Activated naive CD8-positive, alpha-beta T cell treated with anti-CD3 and anti-CD28 coated beads for 36 hours (primary cell): ENCODE measurements around the gene SLC26A8. TPM values are rescaled to one million over a fixed set of nuclear protein-coding genes. Genes with fewer than 3 reads are reported as not detected.
"Not testable (repeated sequence)": the region's sequence is repeated elsewhere in the genome, so short reads cannot be mapped to it uniquely, and the experiment has no call there.

Experiments
- DNase-seq: peaks from one replicate; pipeline ENCODE4 v3.0.0; 2021
- H3K27ac Mint-ChIP-seq: one replicate; pipeline ENCODE4 v1.8.0; 2022; ENCODE audit warnings: mild to moderate bottlenecking, moderate library complexity, mixed read lengths
- H3K27me3 Mint-ChIP-seq: one replicate; pipeline ENCODE4 v1.8.0; 2022; ENCODE audit warnings: mild to moderate bottlenecking, mixed read lengths
- H3K36me3 Mint-ChIP-seq: one replicate; pipeline ENCODE4 v1.8.0; 2021; ENCODE audit warnings: mild to moderate bottlenecking, mixed read lengths
- H3K4me1 Mint-ChIP-seq: one replicate; pipeline ENCODE4 v1.8.0; 2021; ENCODE audit warnings: mixed read lengths
- H3K4me3 Mint-ChIP-seq: one replicate; pipeline ENCODE4 v1.8.0; 2022; ENCODE audit warnings: mild to moderate bottlenecking, moderate library complexity, mixed read lengths
- H3K9me3 Mint-ChIP-seq: one replicate; pipeline ENCODE4 v1.8.0; 2022; ENCODE audit warnings: mixed read lengths
- total RNA-seq, 2 experiments: library from RNA; stranded (reverse); gene quantifications; one replicate each; pipeline ENCODE4 v1.2.3, GENCODE V29; 2021

SLC26A8 gene
- total RNA-seq, 2 experiments from 2014 or later, result 0.06 TPM; not detected in 1

DNA sequence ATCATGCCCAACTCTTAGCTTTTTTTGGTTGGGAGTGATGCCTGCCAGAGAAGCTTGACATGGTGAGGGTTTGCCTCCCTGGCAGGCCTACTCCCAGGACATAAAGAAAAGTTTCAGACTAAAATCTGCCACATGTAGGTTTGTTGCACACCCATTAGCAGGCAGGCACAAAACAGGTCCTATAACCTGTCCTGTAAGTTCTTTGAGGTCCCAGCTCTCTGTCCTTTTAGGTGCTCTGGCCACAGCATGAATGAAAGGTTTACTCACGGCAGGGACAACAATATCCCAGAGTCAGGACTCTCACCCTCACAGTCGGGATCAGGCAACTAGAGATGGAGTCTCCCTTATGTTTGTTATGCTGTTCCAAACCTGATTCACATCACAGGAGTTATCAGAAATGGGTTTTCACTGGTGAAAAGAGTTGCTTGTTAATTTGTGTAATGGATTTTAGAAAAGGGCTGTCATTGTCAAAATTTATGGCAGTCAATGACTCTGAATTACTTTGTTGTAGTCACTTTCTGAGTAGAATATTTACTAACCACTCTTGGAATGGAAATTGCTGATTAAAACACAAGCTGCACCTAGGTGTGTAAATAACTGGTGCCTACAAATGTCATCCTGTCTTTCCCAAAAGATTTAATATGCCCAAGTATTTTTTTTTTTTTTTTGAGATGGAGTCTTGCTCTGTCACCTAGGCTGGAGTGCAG, 97.8 kb downstream of the SLC26A8 start:
- peaks cover 21% of the 10 kb centered on the region for H3K4me1 Mint-ChIP-seq
- no peaks in the 10 kb centered on the region for H3K9me3 Mint-ChIP-seq
- H3K36me3 Mint-ChIP-seq, result peaks cover 3% of the 10 kb centered on the region
- no peak overlapping the region for H3K27ac Mint-ChIP-seq
- no peak overlapping the region for H3K4me3 Mint-ChIP-seq
- DNase-seq, result no peak
- H3K27me3 Mint-ChIP-seq, result no peaks in the 10 kb centered on the region

DNA sequence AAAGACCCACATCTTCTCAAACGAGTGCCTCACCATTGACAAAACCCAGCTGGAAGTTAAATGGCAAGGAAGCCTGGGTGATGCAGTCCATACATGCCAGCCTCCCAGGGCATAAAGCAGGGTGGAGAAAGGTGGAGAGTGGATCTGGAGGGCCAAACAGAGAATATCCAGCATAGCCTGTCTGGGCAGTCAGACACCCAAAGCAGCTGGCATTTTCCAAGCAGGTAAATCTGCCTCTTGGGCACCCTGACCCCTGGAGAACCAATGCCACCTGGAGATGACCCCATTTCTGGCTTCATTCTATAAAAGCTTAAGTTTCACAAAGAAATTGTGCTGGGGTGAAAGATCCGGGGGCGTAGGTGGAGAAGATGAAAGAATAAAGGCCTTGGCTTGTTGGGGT, 98.5 kb downstream of the SLC26A8 start:
- no peak overlapping the region for H3K27ac Mint-ChIP-seq
- no peaks in the 10 kb centered on the region for H3K27me3 Mint-ChIP-seq
- no peak overlapping the region for H3K4me3 Mint-ChIP-seq
- H3K36me3 Mint-ChIP-seq, result peaks cover 6% of the 10 kb centered on the region
- peaks cover 25% of the 10 kb centered on the region for H3K4me1 Mint-ChIP-seq
- no peak for DNase-seq
- H3K9me3 Mint-ChIP-seq, result no peaks in the 10 kb centered on the region

DNA sequence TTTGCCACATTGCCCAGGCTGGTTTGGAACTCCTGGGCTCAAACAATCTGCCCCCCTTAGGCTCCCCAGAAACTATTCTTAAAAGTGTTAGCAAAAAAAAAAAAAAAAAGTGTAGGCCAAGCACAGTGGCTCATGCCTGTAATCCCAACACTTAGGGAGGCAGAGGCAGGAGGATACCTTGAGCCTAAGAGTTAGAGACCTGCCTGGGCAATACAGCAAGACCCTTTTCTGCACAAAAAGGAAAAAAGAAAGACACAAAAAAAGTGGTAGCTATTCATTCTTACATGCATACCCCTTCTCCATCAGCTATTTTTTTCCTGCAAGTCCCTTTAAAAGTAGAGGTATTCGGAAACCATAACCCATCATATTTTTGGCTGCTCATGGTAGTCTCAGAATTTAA, 100.3 kb downstream of the SLC26A8 start:
- DNase-seq, result no peak
- Mint-ChIP-seq H3K27me3 (peaks cover 3% of the 10 kb centered on the region), H3K36me3 (peaks cover 16% of the 10 kb centered on the region), H3K4me3 (no peak overlapping the region), H3K4me1 (peaks cover 25% of the 10 kb centered on the region), H3K9me3 (no peaks in the 10 kb centered on the region), H3K27ac (no peak overlapping the region)

DNA sequence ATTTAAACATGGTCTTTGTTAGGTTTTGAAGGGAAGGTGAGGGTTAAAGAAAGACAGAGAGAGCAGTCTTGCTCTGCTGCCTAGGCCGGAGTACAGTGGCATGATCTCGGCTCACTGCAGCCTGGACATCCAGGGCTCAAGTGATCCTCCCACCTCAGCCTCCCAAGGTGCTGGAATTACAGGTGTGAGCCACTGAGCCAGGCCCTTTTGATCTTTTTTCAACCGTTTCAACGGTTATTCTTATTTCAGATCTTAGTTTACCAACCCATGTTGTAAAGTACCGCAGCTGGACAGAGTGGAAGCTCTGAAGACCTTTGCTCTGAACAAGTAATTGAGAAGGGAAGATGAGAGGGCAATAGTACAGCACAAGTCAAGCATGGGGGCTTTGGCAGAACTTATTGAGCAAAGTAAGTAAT, 102.3 kb downstream of the SLC26A8 start:
- Mint-ChIP-seq H3K4me3 (peak overlapping the region; percentile 95), H3K27ac (no peak overlapping the region), H3K27me3 (peaks cover 3% of the 10 kb centered on the region), H3K36me3 (peaks cover 25% of the 10 kb centered on the region), H3K9me3 (no peaks in the 10 kb centered on the region), H3K4me1 (peaks cover 38% of the 10 kb centered on the region)
- no peak for DNase-seq

DNA sequence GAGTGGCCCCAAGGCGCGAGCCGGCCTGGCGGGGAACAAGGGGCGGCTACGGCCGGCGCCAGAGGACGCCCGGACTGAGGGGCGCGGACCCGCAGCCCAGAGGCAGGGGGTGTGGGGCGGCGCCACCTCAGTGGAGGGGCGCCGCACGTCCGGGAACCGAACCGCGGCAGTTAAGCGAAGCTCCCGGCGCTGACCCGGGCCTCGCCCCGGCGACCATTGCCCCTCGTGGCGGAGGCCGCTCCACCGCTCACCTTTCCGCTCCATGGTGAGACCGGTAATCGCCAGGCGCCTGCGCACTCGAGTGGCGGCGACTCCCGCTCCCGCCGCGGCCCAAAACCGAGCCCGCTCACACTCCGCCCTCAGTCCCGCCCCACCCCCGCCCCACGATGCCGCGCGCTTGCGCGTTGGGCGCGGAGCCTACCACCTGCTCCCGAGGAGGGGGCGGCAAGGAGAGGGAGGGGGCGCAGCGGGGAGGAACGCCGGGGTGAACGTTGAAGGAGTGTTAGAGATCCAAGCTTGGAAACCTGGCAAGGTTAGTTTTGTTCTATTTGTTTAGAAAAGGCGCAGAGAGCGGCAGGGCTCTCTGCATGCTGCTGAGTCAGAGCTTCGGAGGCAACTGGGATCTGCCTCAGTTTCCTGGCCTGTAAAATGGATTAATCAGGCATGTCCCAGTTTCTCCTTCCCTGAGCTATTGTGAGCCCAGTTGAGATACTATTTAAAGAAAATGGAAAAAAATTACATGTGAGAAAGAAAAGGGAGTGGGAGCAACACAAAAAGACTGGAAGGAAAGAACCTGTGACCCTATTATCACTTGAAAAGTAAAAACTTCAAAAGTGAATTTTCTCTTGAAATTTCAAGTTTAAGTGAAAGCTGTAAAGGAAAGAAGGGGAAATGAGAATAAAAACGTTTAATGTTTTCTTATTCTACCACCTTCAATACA, 103.4 kb downstream of the SLC26A8 start, which contains the start of gene SRPK1:
SRPK1 (minus strand) TSS at position 306 of the 940 bp plus-strand sequence; CDS start at position 264, 42 bp downstream.
- H3K9me3 Mint-ChIP-seq, result no peaks in the 10 kb centered on the region
- H3K4me3 Mint-ChIP-seq, result peak within 1 kb of the TSS; percentile 97
- peaks cover 38% of the 10 kb centered on the region for H3K4me1 Mint-ChIP-seq
- peak; percentile 90 for DNase-seq
- H3K36me3 Mint-ChIP-seq, result peaks cover 30% of the 10 kb centered on the region
- H3K27me3 Mint-ChIP-seq, result peaks cover 3% of the 10 kb centered on the region
- H3K27ac Mint-ChIP-seq, result peak within 1 kb of the TSS; percentile 98

DNA sequence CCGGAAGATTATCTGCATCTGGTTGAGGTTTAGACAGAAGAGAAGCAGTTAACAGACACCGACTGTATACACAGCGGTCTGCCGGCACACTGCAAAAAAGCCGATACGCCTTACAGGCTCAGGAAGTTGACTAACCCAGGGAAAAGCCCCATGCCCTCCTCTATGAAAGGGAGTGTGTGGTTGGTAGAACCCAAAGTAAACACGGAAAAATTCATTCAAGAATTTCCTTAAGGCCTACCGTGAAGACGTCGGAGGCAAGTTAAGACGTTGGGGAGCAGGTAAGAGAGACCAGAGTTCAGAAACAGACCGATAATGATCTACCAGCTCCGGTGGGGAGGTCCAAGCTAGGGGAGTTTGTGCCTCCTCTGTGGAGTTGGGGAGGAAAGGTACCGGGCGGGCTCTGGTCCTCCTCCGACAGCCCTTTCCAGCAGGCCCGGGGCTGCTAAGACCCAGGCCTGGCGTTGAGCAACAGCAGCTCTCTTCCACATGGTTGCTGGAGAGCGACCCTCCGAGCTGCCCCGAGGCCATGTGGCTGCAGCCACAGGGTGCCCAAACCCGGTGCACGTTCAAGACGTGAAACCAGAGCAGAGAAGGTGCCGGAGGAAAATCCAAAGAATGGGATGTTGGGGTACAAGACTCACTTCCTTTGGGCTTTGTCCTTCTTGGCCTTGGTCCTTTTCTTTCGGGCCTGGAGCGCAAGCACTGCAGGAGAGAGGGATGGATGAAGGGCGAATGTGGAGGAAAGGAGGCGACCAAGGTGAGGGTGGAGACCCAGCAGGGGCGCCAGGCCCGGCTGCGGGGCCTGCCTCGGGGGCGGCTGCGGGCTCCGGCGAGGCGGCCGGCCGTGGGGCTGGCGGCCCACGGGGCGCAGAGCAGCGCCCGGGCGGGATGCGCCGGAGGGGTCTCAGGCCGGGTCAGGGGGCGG, 104.4 kb downstream of the SLC26A8 start:
- peaks cover 37% of the 10 kb centered on the region for H3K4me1 Mint-ChIP-seq
- H3K27ac Mint-ChIP-seq, result peak overlapping the region; percentile 98
- peaks cover 34% of the 10 kb centered on the region for H3K36me3 Mint-ChIP-seq
- H3K4me3 Mint-ChIP-seq, result peak overlapping the region; percentile 97
- peaks cover 3% of the 10 kb centered on the region for H3K27me3 Mint-ChIP-seq
- peak; percentile 41 for DNase-seq
- H3K9me3 Mint-ChIP-seq, result no peaks in the 10 kb centered on the region

DNA sequence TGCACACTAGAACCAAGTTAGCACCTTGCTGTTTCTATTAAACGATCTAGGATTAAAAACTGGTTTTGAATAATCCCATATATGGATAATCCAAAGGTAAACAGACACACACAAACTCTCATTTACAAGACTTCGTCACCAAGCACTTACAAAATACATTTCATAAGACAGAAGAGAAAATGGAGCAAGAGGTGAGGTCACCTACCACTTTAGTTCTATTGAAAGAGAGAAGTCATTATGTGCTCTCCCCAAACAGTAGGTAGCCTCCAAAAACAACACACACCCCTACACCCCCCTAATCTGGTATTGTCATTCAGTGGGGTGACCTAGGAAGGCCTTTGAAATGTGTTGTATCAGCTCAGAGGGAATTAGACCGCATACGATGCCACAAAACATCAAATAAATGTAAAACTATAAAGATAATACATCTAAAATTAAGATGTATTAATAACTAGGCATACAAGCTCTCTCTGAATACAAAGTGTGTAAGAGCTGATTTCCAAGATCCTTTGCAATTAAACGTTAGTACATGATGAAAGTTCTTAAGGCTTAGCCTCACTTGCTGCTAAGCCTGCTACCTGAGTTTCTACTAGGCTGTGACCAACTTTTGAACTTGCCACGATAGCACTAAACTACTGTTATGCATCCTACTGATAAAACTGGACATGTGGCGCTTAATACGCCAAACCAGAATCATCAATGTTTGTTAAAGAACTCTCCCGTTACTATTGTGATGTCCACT, 105.2 kb downstream of the SLC26A8 start:
- H3K27me3 Mint-ChIP-seq, result peaks cover 3% of the 10 kb centered on the region
- H3K27ac Mint-ChIP-seq, result peak overlapping the region; percentile 98
- no peaks in the 10 kb centered on the region for H3K9me3 Mint-ChIP-seq
- peaks cover 35% of the 10 kb centered on the region for H3K36me3 Mint-ChIP-seq
- H3K4me1 Mint-ChIP-seq, result peaks cover 31% of the 10 kb centered on the region
- DNase-seq, result no peak
- H3K4me3 Mint-ChIP-seq, result peak overlapping the region; percentile 97

DNA sequence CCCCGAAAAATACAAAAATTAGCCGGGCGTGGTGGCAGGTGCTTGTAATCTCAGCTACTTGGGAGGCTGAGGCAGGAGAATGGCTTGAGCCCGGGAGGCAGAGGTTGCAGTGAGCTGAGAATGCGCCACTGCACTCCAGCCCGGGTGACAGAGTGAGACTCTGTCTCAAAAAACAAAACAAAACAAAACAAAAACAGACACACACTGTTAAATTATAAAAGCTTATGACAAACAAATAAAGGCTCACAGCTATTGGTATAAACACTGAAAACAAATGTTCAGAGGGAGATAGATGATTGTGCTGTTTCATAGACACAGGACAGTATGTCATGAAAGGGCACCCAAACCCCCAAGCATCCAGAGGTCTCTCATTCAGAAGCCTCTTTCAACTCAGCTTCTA, 107.5 kb downstream of the SLC26A8 start:
- H3K4me3 Mint-ChIP-seq, H3K9me3 Mint-ChIP-seq, H3K27ac Mint-ChIP-seq, H3K27me3 Mint-ChIP-seq, DNase-seq: not testable (repeated sequence)
- Mint-ChIP-seq H3K36me3 (peaks cover 53% of the 10 kb centered on the region), H3K4me1 (peaks cover 30% of the 10 kb centered on the region)

DNA sequence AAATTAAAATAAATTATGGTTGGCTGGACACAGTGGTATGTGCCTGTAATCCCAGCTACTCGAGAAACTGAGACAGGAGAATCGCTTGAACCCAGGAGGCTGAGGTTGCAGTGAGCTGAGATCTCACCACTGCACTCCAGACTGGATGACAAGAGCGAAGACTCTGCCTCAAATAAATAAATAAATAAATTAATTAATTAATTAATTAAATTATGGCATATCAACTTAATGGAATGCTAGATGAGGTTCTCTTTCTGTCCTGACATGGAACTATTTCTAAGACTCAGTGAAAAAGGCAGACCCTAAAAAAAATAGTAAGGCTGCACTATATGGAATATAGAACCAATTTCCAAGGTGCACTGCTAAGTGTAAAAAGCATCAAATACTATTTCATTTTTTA, 108.4 kb downstream of the SLC26A8 start:
- H3K27ac Mint-ChIP-seq, result no peak overlapping the region
- peaks cover 57% of the 10 kb centered on the region for H3K36me3 Mint-ChIP-seq
- no peak for DNase-seq
- peaks cover 26% of the 10 kb centered on the region for H3K4me1 Mint-ChIP-seq
- no peak overlapping the region for H3K4me3 Mint-ChIP-seq
- H3K9me3 Mint-ChIP-seq, result peaks cover 3% of the 10 kb centered on the region
- H3K27me3 Mint-ChIP-seq, result peaks cover 3% of the 10 kb centered on the region

DNA sequence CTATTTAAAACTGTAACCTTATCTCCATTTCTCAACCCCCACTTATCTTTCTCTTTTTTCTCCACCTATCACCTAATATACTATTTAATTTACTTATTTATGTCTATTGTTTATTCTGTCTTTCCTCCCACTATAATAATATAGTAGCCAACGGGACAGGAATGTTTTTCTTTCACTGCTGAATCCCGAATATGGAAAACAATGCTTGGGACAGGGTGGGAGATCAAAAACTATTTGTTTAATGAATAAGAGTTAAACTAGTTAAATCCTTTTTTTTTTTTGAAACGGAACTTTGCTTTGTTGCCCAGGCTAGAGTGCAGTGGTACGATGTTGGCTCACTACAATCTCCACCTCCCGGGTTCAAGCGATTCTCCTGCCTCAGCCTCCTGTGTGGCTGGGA, 109.9 kb downstream of the SLC26A8 start:
- H3K4me3 Mint-ChIP-seq, result no peak overlapping the region
- H3K27me3 Mint-ChIP-seq, result no peaks in the 10 kb centered on the region
- peaks cover 4% of the 10 kb centered on the region for H3K9me3 Mint-ChIP-seq
- no peak overlapping the region for H3K27ac Mint-ChIP-seq
- H3K36me3 Mint-ChIP-seq, result peaks cover 64% of the 10 kb centered on the region
- no peak for DNase-seq
- peaks cover 27% of the 10 kb centered on the region for H3K4me1 Mint-ChIP-seq

DNA sequence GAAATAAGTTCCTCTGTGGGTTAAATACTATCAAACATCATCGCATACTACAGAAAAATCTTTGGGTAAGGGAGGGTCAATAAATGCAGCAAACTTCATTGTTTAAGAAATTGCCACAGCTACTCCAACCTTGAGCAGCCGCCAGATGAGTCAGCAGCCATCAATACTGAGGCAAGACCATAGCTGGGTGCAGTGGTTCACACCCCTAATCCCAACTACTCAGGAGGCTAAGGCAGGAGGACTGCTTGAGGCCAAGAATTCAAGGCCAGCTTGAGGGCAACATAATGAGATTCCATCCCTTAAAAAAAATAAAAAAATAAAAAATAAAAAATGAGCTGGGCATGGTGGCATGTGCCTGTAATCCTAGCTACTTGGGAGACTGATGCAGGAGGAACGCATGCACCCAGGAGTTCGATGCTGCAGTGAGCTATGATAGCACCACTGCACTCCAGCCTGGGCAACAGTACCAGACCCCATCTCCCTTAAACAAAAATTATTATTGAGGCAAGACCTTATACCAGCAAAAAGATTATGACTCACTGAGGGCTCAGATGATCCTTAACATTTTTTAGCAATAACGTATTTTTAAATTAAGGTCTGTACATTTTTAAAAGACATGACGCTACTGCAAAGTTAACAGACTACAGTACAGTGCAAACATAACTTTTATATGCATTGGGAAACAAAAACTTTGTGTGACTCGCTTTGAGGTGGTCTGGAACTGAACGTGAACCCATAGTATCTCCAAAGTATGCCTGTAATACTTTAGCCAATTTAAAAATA, 112.4 kb downstream of the SLC26A8 start:
- no peaks in the 10 kb centered on the region for H3K27me3 Mint-ChIP-seq
- H3K4me3 Mint-ChIP-seq, result no peak overlapping the region
- H3K4me1 Mint-ChIP-seq, result peaks cover 13% of the 10 kb centered on the region
- H3K27ac Mint-ChIP-seq, result no peak overlapping the region
- H3K36me3 Mint-ChIP-seq, result peaks cover 74% of the 10 kb centered on the region
- DNase-seq, result no peak
- H3K9me3 Mint-ChIP-seq, result peaks cover 12% of the 10 kb centered on the region

DNA sequence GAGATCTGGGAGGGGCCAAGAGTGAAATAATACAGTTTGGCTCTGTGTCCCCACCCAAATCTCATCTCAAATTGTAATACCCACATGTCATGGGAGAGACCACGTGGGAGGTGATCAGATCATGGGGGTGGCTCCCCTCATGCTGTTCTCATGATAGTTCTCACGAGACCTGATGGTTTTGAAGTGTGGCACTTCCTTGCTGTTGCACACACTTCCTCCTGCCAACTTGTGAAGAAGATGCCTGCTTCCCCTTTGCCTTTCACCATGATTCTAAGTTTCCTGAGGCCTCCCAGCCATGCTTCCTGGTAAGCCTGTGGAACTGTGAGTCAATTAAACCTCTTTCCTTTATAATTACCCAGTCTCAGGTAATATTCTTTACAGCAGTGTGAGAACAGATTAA, 114.9 kb downstream of the SLC26A8 start:
- H3K9me3 Mint-ChIP-seq, result peaks cover 12% of the 10 kb centered on the region
- peaks cover 18% of the 10 kb centered on the region for H3K4me1 Mint-ChIP-seq
- H3K27me3 Mint-ChIP-seq, DNase-seq, H3K27ac Mint-ChIP-seq, H3K4me3 Mint-ChIP-seq: not testable (repeated sequence)
- H3K36me3 Mint-ChIP-seq, result peaks cover 74% of the 10 kb centered on the region

DNA sequence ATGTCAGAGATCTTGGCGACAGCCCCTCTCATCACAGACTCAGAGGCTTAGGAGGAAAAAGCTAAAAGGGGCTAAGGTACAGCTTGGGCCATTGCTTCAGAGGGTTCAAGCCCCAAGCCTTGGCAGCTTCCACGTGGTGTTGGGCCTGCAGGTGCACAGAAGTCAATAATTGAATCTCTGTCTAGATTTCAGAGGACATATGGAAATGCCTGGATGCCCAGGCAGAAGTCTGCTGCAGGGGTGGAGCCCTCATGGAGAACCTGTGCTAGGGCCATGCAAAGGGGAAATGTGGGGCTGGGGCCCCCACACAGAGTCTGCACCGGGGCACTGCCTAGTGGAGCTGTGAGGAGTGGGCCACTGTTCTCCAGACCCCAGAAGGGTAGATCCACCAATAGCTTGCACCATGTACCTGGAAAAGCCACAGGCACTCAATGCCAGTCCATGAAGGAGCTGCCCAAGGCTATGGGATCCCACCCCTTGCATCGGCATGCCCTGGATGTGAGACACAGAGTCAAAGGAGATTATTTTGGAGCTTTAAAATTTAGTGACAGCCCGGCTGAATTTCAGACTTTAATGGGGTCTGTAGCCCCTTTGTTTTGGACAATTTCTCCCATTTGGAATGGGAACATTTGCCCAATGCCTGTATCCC, 115.6 kb downstream of the SLC26A8 start:
- not testable (repeated sequence) for DNase-seq, H3K27ac Mint-ChIP-seq, H3K27me3 Mint-ChIP-seq, H3K4me3 Mint-ChIP-seq
- H3K36me3 Mint-ChIP-seq, result peaks cover 73% of the 10 kb centered on the region
- peaks cover 12% of the 10 kb centered on the region for H3K9me3 Mint-ChIP-seq
- H3K4me1 Mint-ChIP-seq, result peaks cover 16% of the 10 kb centered on the region
